MM.1S (cell line): ENCODE measurements around the gene GSTA4.

Experiments
- DNase-seq: peaks from one replicate; pipeline ENCODE4 v3.0.0-alpha.2; 2015
- H2AFZ ChIP-seq: fragments of 300-600 bp; sonication (generic); 2 replicates; pipeline ENCODE4 v1.6.0; 2016; ENCODE audit warnings: antibody characterized with exemption, low read length
- H3F3A ChIP-seq: fragments of 300-600 bp; sonication (generic); 2 replicates; pipeline ENCODE4 v1.6.1; 2016; ENCODE audit warnings: mild to moderate bottlenecking, antibody characterized with exemption, low read length, moderate library complexity, mixed read lengths; ENCODE audit not compliant: insufficient read depth
- H3K27ac ChIP-seq: fragments of 300-600 bp; sonication (generic); 2 replicates; pipeline ENCODE4 v1.5.1; 2016; ENCODE audit warnings: mild to moderate bottlenecking, low read length
- H3K27me3 ChIP-seq: fragments of 300-600 bp; sonication (generic); replicated peaks from 2 replicates; pipeline ENCODE4 v1.6.0; 2016; ENCODE audit warnings: low read length; ENCODE audit not compliant: insufficient read depth
- H3K36me3 ChIP-seq: fragments of 300-600 bp; sonication (generic); replicated peaks from 2 replicates; pipeline ENCODE4 v1.6.1; 2016; ENCODE audit warnings: mild to moderate bottlenecking, low read length, mixed read lengths; ENCODE audit not compliant: insufficient read depth
- H3K4me1 ChIP-seq: fragments of 300-600 bp; sonication (generic); 2 replicates; pipeline ENCODE4 v1.6.1; 2016; ENCODE audit warnings: low read length, mixed read lengths
- H3K4me2 ChIP-seq: fragments of 300-600 bp; sonication (generic); 2 replicates; pipeline ENCODE4 v1.6.0; 2016; ENCODE audit warnings: low read depth, low read length
- H3K4me3 ChIP-seq: fragments of 300-600 bp; sonication (generic); 2 replicates; pipeline ENCODE4 v1.5.1; 2016; ENCODE audit warnings: low read length, mixed read lengths
- H3K79me2 ChIP-seq: fragments of 300-600 bp; sonication (generic); 2 replicates; pipeline ENCODE4 v1.6.1; 2016; ENCODE audit warnings: mixed run types, low read length, mixed read lengths
- H3K9ac ChIP-seq: fragments of 300-600 bp; sonication (generic); 2 replicates; pipeline ENCODE4 v1.6.1; 2016; ENCODE audit warnings: low read length, mixed read lengths
- H3K9me2 ChIP-seq: fragments of 300-600 bp; sonication (generic); replicated peaks from 2 replicates; pipeline ENCODE4 v1.6.1; 2016; ENCODE audit warnings: mild to moderate bottlenecking, low read length, mixed read lengths; ENCODE audit not compliant: insufficient read depth
- H3K9me3 ChIP-seq: fragments of 300-600 bp; sonication (generic); replicated peaks from 2 replicates; pipeline ENCODE4 v1.6.1; 2016; ENCODE audit warnings: mild to moderate bottlenecking, low read length, mixed read lengths; ENCODE audit not compliant: insufficient read depth
- H4K20me1 ChIP-seq: fragments of 300-600 bp; sonication (generic); 2 replicates; pipeline ENCODE4 v1.6.1; 2016; ENCODE audit warnings: mild to moderate bottlenecking, low read length, moderate library complexity, mixed read lengths; ENCODE audit not compliant: insufficient read depth
- CTCF ChIP-seq: fragments of 300-600 bp; sonication (generic); IDR thresholded peaks from 2 replicates; pipeline ENCODE4 v1.5.1; 2016; ENCODE audit warnings: antibody characterized with exemption, low read length, mixed read lengths
- EZH2 ChIP-seq: fragments of 300-600 bp; sonication (generic); optimal IDR thresholded peaks from 2 replicates; pipeline ENCODE3; 2017; ENCODE audit warnings: low read depth, mild to moderate bottlenecking, antibody characterized with exemption, low read length, mixed read lengths
- EZH2phosphoT487 ChIP-seq: fragments of 300-600 bp; sonication (generic); IDR thresholded peaks from 2 replicates; pipeline ENCODE4 v1.6.1; 2018; ENCODE audit warnings: antibody characterized with exemption, low read length

The GSTA4 gene

DNA sequence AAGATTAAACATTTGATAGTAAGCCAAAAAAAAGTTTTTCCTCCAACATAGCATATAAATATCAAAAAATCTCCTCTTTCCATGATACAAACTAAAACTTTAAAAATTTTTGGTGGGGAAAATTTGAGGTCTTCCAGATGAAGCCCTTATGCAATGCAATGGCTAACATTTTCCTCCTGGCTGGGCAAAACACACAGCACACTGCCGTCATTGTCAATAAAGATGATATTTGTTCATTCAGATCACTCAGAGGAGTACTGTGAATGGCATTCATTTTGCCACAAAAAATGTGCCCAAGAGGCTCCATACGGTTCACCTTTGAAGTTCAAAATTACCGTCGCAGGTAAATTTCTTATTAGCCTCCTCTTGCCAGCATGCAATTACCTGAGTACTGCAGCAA is 36.2 kb upstream of the GSTA4 start:
- H3K79me2 ChIP-seq: no peaks in the 10 kb centered on the region
- H3K36me3 ChIP-seq: no peaks in the 10 kb centered on the region
- no peaks in the 10 kb centered on the region for H3F3A ChIP-seq
- no peaks in the 10 kb centered on the region for H4K20me1 ChIP-seq
- peaks cover 5% of the 10 kb centered on the region; the same call in 1 of the 2 replicates for H3K4me1 ChIP-seq
- DNase-seq: no peak
- H3K27me3 ChIP-seq: no peaks in the 10 kb centered on the region
- no peak overlapping the region for H3K4me2 ChIP-seq
- H3K9me3 ChIP-seq: no peaks in the 10 kb centered on the region
- H3K27ac ChIP-seq: no peak overlapping the region
- H3K4me3 ChIP-seq: no peak overlapping the region
- TF ChIP-seq EZH2phosphoT487 (no peak), CTCF (no peak), EZH2 (no peak)
- no peak overlapping the region for H2AFZ ChIP-seq
- H3K9ac ChIP-seq: no peak overlapping the region
- H3K9me2 ChIP-seq: no peaks in the 10 kb centered on the region

DNA sequence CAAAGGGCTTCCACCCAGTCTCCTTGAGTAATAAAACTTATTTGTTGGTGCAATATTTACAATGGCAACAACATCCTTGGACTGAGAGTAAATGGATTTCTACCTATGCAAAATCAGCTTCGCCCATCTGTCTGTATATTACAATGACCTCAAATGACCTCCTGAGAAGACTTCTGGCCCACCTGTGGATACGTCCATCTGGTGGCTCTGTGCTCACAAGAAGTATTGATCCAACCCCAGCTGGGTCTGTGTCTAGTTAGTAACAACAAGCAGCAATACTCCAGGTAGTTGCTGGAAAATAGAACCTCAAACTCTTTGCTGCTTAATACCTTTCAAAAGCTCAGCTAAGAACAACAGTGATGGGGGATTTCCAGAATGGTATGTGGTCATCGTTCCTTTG is 34.7 kb upstream of the GSTA4 start:
- no peak for TF ChIP-seq CTCF
- no peak for TF ChIP-seq EZH2phosphoT487
- TF ChIP-seq EZH2: no peak
- Histone ChIP-seq H3K4me1 (peaks cover 5% of the 10 kb centered on the region; the same call in 1 of the 2 replicates), H3K27me3 (no peaks in the 10 kb centered on the region), H3F3A (no peaks in the 10 kb centered on the region), H3K9ac (no peak overlapping the region), H3K36me3 (no peaks in the 10 kb centered on the region), H2AFZ (no peak overlapping the region), H3K79me2 (no peaks in the 10 kb centered on the region), H3K4me3 (no peak overlapping the region), H4K20me1 (no peaks in the 10 kb centered on the region), H3K27ac (no peak overlapping the region), H3K9me3 (no peaks in the 10 kb centered on the region), H3K4me2 (no peak overlapping the region), H3K9me2 (no peaks in the 10 kb centered on the region)
- DNase-seq: no peak

DNA sequence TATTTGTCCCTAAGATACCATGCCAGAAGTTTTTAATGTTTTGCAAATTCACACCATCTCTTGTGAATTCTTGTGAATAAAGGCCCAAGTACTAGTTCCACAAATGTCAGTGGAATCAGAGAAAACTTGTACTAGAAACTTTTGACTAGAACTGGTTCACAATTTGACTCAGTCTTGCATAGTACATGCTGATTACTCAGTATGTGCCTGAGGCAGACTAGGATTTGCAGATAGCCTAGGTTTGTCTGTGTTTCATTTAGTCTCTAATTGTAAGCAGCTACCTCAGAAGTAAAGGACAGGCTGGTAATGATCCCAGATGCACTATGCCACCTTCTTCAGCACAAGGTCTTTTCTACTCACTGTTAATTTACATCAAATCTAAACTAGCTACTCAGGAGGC is 34.2 kb upstream of the GSTA4 start:
- TF ChIP-seq EZH2phosphoT487 (no peak), CTCF (no peak), EZH2 (no peak)
- H3K36me3 ChIP-seq: no peaks in the 10 kb centered on the region
- H2AFZ ChIP-seq: no peak overlapping the region

More for the DNA sequence above, 34.2 kb upstream of the GSTA4 start:
- Histone ChIP-seq H3K4me1 (peaks cover 5% of the 10 kb centered on the region; the same call in 1 of the 2 replicates), H3K79me2 (no peaks in the 10 kb centered on the region), H3K9me3 (no peaks in the 10 kb centered on the region), H3K27ac (no peak overlapping the region), H3K4me3 (no peak overlapping the region), H3K9ac (no peak overlapping the region), H3K4me2 (no peak overlapping the region), H4K20me1 (no peaks in the 10 kb centered on the region), H3F3A (no peaks in the 10 kb centered on the region), H3K27me3 (no peaks in the 10 kb centered on the region), H3K9me2 (no peaks in the 10 kb centered on the region)
- no peak for DNase-seq
